Activated CD4-positive, CD25-positive, alpha-beta regulatory T cell treated with anti-CD3 and anti-CD28 coated beads, Interleukin-2, amount 50 U/mL, for 72 hours (primary cell): ENCODE results near the gene TAF1A.
"Not testable (repeated sequence)": the region's sequence is repeated elsewhere in the genome, so short reads cannot be mapped to it uniquely, and the experiment has no call there.

ENCODE experiments used
- DNase-seq: peaks from one replicate; pipeline ENCODE4 v3.0.0; 2021

The TAF1A gene

GRCh38 chr1:222589462-222590302 lies at the start of gene TAF1A:
Gene TAF1A, minus strand, starts transcription at chr1:222589933.
- DNase-seq = peak; percentile 75

- DNase-seq = peak; percentile 41
Measured at GRCh38 chr1:222634180-222635013, 44.7 kb upstream of the TAF1A start.

- no peak for DNase-seq
Measured at GRCh38 chr1:222632749-222633148, 43.0 kb upstream of the TAF1A start.

- DNase-seq = no peak
Measured at GRCh38 chr1:222631611-222632208, 42.0 kb upstream of the TAF1A start.

GRCh38 chr1:222629921-222630535 lies 40.3 kb upstream of the TAF1A start:
- no peak for DNase-seq

- no peak for DNase-seq
Measured at GRCh38 chr1:222627232-222627631, 37.5 kb upstream of the TAF1A start.

GRCh38 chr1:222624214-222624613 lies 34.5 kb upstream of the TAF1A start:
- no peak for DNase-seq

GRCh38 chr1:222623458-222623857 lies 33.7 kb upstream of the TAF1A start:
- DNase-seq = no peak

- no peak for DNase-seq
Measured at GRCh38 chr1:222622765-222623164, 33.0 kb upstream of the TAF1A start.

- no peak for DNase-seq
Measured at GRCh38 chr1:222620566-222620965, 30.8 kb upstream of the TAF1A start.

GRCh38 chr1:222618880-222619596 lies 29.3 kb upstream of the TAF1A start:
- no peak for DNase-seq

GRCh38 chr1:222618001-222618879 lies 28.5 kb upstream of the TAF1A start, which contains the start of gene MIA3:
Gene MIA3, plus strand, starts transcription at chr1:222618097. Its CDS starts 14 bp downstream, at chr1:222618111.
- peak; percentile 74 for DNase-seq

- DNase-seq = peak; percentile 84
Measured at GRCh38 chr1:222617367-222617951, 27.7 kb upstream of the TAF1A start.

GRCh38 chr1:222616525-222616924 lies 26.8 kb upstream of the TAF1A start:
- no peak for DNase-seq

- DNase-seq = no peak
Measured at GRCh38 chr1:222613627-222614026, 23.9 kb upstream of the TAF1A start.

GRCh38 chr1:222610728-222611127 lies 21.0 kb upstream of the TAF1A start:
- no peak for DNase-seq

- DNase-seq = not testable (repeated sequence)
Measured at GRCh38 chr1:222609111-222609510, 19.4 kb upstream of the TAF1A start.

GRCh38 chr1:222606757-222607156 lies 17.0 kb upstream of the TAF1A start:
- DNase-seq = no peak

- DNase-seq = no peak
Measured at GRCh38 chr1:222601257-222601656, 11.5 kb upstream of the TAF1A start.

GRCh38 chr1:222600281-222600680 lies 10.5 kb upstream of the TAF1A start:
- DNase-seq = no peak

- DNase-seq = no peak
Measured at GRCh38 chr1:222596696-222597095, 7.0 kb upstream of the TAF1A start.
